Endothelial cell of coronary artery (primary cell): ENCODE measurements around the gene HSF5. TPM values are rescaled to one million over a fixed set of nuclear protein-coding genes. Genes with fewer than 3 reads are reported as not detected.

Experiments
- total RNA-seq: library from RNA; depleted of rRNA; stranded (reverse); fragments of >200 nt; gene quantifications from 2 replicates; pipeline ENCODE4 v1.2.3, GENCODE V29; 2014

HSF5 gene
- total RNA-seq, result under 0.01 TPM in 1 of 2 replicates, not detected in the other

GRCh38 chr17:58487589-58488427 lies at the start of gene HSF5:
HSF5 (minus strand) TSS chr17:58488408; CDS start chr17:58488274, 134 bp downstream.

DNA sequence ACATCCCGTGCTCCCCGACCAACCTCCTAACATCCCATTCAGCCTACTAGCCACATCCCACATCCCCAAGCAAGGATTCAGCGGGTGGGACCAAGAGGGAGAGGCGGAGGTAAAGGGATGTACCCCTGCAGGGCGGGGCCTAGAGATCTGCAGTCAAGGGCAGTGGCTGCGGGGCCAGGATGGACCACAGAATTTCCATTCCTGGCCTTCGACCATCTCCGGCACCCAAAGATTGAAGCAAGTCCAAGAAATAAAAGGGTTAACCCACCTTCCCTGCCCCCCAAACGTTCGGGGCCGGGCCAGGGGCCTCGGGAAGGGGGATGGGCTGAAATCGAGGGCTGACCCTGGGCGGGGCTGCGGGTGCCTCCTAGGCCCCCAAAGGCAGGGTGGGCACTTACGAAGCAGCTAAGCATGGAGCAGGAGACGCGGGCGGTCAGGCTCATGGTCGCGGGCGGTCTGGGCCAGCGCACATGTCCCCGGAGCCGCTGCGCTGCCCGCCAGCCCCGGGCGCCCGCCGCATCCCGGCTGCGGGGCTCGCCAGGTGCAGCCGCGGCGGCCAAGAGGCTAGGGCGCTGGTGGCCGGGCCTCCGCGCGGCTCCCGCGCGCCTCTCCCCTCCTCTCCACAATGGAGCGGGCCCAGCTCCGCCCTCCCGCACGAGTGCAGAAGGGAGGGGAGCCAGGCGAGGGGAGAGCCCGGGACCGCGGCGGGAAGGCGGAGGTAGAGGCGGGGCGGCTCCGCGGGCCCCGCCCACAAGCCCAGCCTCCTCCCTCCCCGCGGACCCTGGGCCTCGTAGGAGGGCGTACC lies 26.0 kb upstream of the HSF5 start, which contains the start of gene MTMR4:
TSS of gene MTMR4 (minus strand) at position 674 of the 805 bp plus-strand sequence. CDS start at position 443, 231 bp downstream.

DNA sequence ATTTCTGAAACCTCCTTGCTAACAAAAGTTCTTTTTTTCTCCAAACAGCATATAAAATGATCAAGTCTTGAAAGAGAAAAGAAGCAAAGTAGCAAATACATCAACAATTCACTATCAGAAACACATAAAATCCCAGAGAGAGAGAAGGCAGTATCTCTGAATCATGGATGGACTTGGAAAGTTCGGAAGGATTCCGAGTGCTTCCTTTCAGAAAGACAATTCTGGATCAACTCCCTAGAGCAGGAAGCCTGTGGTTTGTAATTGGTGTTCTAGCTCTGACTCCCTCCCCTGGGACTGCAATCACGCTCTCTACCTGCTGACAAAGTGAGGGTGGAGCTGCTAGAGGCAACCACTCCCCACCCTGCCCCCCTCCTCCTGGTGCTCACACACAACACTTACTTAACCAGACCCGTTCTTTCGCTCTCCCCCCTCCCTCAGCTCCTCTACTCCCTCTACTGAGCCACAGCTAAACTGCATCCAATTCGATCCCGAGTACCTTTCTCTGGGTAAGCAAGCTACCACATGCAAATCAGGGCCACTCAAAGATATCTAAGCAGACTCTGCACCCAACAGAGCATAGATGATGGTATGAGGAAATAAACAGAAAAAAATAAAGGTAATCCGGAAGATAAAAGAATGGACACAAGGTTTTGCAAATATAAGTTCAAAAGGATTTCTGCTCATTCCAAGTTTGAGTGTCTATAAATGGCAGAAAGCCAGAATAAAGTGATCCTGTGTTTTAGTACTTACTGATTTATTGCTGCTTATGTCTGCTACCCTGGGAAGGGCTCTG lies 70.7 kb downstream of the HSF5 start, which contains the start of gene RNF43:
TSS of gene RNF43 (minus strand) at position 235 of the 793 bp plus-strand sequence. CDS start 1,957 bp downstream, outside the sequence.

Other genes starting within 250 kb of the HSF5 start
- gene LPO, start 249.8 kb downstream of the HSF5 start, total RNA-seq, result not detected in 2 replicates
- gene MPO, start 207.5 kb downstream of the HSF5 start, total RNA-seq, result not detected in 2 replicates
- gene TSPOAP1, start 159.6 kb downstream of the HSF5 start, total RNA-seq, result not detected in 2 replicates
- gene SUPT4H1, start 136.2 kb downstream of the HSF5 start, total RNA-seq, result 38.3 and 49.4 TPM in 2 replicates
- gene RNF43, start 70.9 kb downstream of the HSF5 start, total RNA-seq, result under 0.01 TPM in 1 of 2 replicates, not detected in the other
- 33.7 and 36.7 TPM in 2 replicates for gene MTMR4, start 26.2 kb upstream of the HSF5 start, total RNA-seq
- gene TEX14, start 203.6 kb upstream of the HSF5 start, total RNA-seq, result under 0.01 and 0.19 TPM in 2 replicates
- 24.9 and 26.2 TPM in 2 replicates for gene RAD51C, start 204.2 kb upstream of the HSF5 start, total RNA-seq